Gastroesophageal sphincter (tissue), 3 donors: Measurements from ENCODE around the gene MAJIN.

Experiments used
- POLR2A ChIP-seq, 2 donors: fragments of 450-650 bp; IDR thresholded peaks; one replicate each; pipeline ENCODE4 v1.6.1; 2017; ENCODE audit warnings: antibody characterized with exemption in 2 of 2, mild to moderate bottlenecking in 2 of 2, moderate library complexity in 1 of 2
- TF ChIP-seq, protein P1 (sequence below), 4 experiments: fragments of 200-600 bp in 2 of 4; fragments of 450-650 bp in 2 of 4; sonication (generic) in 1 of 4; IDR thresholded peaks; one replicate each; pipeline ENCODE4 v1.5.1; 2017 to 2019; ENCODE audit warnings: antibody characterized with exemption in 4 of 4, mild to moderate bottlenecking in 2 of 4, moderate library complexity in 2 of 4

- no peak for TF ChIP-seq POLR2A (IDR thresholded peaks at IDR 0.05)
- TF ChIP-seq, protein P1, sequence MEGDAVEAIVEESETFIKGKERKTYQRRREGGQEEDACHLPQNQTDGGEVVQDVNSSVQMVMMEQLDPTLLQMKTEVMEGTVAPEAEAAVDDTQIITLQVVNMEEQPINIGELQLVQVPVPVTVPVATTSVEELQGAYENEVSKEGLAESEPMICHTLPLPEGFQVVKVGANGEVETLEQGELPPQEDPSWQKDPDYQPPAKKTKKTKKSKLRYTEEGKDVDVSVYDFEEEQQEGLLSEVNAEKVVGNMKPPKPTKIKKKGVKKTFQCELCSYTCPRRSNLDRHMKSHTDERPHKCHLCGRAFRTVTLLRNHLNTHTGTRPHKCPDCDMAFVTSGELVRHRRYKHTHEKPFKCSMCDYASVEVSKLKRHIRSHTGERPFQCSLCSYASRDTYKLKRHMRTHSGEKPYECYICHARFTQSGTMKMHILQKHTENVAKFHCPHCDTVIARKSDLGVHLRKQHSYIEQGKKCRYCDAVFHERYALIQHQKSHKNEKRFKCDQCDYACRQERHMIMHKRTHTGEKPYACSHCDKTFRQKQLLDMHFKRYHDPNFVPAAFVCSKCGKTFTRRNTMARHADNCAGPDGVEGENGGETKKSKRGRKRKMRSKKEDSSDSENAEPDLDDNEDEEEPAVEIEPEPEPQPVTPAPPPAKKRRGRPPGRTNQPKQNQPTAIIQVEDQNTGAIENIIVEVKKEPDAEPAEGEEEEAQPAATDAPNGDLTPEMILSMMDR (IDR thresholded peaks at IDR 0.05), result no peak
Observed at GRCh38 chr11:64974124-64974523, 2.2 kb upstream of the MAJIN start.
